ENCODE measurements around the gene FAM25G.
"Not testable (repeated sequence)": the region's sequence is repeated elsewhere in the genome, so short reads cannot be mapped to it uniquely, and the experiment has no call there.

FAM25G gene

GRCh38 chr10:47491600-47491999 is at the start of gene FAM25G:
FAM25G (minus strand) TSS chr10:47491700; CDS start chr10:47491674, 26 bp downstream.
- not testable (repeated sequence) for DNase-seq

- DNase-seq = not testable (repeated sequence)
These were observed 44.9 kb upstream of the FAM25G start for GRCh38 chr10:47536430-47536829.

- not testable (repeated sequence) for DNase-seq
These were observed 32.0 kb upstream of the FAM25G start, which contains the start of gene AGAP9 for GRCh38 chr10:47523475-47523874. AGAP9 (minus strand) TSS chr10:47523638; CDS start chr10:47523526, 112 bp downstream.

GRCh38 chr10:47502313-47502712 is 10.8 kb upstream of the FAM25G start:
- DNase-seq = not testable (repeated sequence)

GRCh38 chr10:47494226-47494625 is 2.7 kb upstream of the FAM25G start:
- DNase-seq = not testable (repeated sequence)

- not testable (repeated sequence) for DNase-seq
These were observed 1.9 kb downstream of the FAM25G start for GRCh38 chr10:47489630-47490029.

GRCh38 chr10:47485943-47486342 is 5.6 kb downstream of the FAM25G start:
- not testable (repeated sequence) for DNase-seq

GRCh38 chr10:47484786-47485185 is 6.7 kb downstream of the FAM25G start:
- not testable (repeated sequence) for DNase-seq

- DNase-seq = not testable (repeated sequence)
These were observed 7.6 kb downstream of the FAM25G start, which contains the start of gene ANXA8 for GRCh38 chr10:47483923-47484322. ANXA8 (minus strand) TSS chr10:47484115; CDS start chr10:47483933, 182 bp downstream.

GRCh38 chr10:47482367-47482766 is 9.1 kb downstream of the FAM25G start:
- DNase-seq = not testable (repeated sequence)

GRCh38 chr10:47481768-47482181 is 9.7 kb downstream of the FAM25G start:
- DNase-seq = not testable (repeated sequence)

- not testable (repeated sequence) for DNase-seq
These were observed 10.2 kb downstream of the FAM25G start for GRCh38 chr10:47481182-47481766.

GRCh38 chr10:47480133-47480532 is 11.4 kb downstream of the FAM25G start:
- not testable (repeated sequence) for DNase-seq

- not testable (repeated sequence) for DNase-seq
These were observed 13.4 kb downstream of the FAM25G start for GRCh38 chr10:47478114-47478513.

- not testable (repeated sequence) for DNase-seq
These were observed 14.4 kb downstream of the FAM25G start for GRCh38 chr10:47477078-47477477.

- DNase-seq = not testable (repeated sequence)
These were observed 16.4 kb downstream of the FAM25G start for GRCh38 chr10:47475101-47475500.

- DNase-seq = not testable (repeated sequence)
These were observed 18.0 kb downstream of the FAM25G start for GRCh38 chr10:47473516-47473915.

- not testable (repeated sequence) for DNase-seq
These were observed 18.9 kb downstream of the FAM25G start for GRCh38 chr10:47472647-47473046.

- not testable (repeated sequence) for DNase-seq
These were observed 19.4 kb downstream of the FAM25G start for GRCh38 chr10:47472072-47472471.

GRCh38 chr10:47468731-47469528 is 22.6 kb downstream of the FAM25G start:
- DNase-seq = not testable (repeated sequence)

GRCh38 chr10:47467957-47468356 is 23.5 kb downstream of the FAM25G start:
- DNase-seq = not testable (repeated sequence)

GRCh38 chr10:47467458-47467857 is 24.0 kb downstream of the FAM25G start:
- DNase-seq = not testable (repeated sequence)

GRCh38 chr10:47465216-47465917 is 26.1 kb downstream of the FAM25G start:
- DNase-seq = not testable (repeated sequence)
